CD4-positive, CD25-positive, alpha-beta regulatory T cell (primary cell): ENCODE measurements around the gene MYLK2. TPM values are rescaled to one million over a fixed set of nuclear protein-coding genes. Genes with fewer than 3 reads are reported as not detected.

Experiments
- ATAC-seq, 2 donors: fragments of 150-1000 bp; cut with Tn5 transposase; one replicate each; pipeline ENCODE4 v1.10.0; 2021; ENCODE audit warnings: low read depth in 2 of 2, moderate number of reproducible peaks in 2 of 2, moderate library complexity in 1 of 2
- DNase-seq, 3 donors: peaks; one replicate each; pipeline versions ENCODE4 v3.0.0 to v3.0.0-alpha.2; 2012 to 2022; ENCODE audit warnings: mixed read lengths in 1 of 3
- H3K27ac ChIP-seq: one replicate; pipeline ENCODE4 v1.7.0; 2013; ENCODE audit warnings: mild to moderate bottlenecking, low read length; ENCODE audit not compliant: insufficient read depth, poor library complexity, severe bottlenecking
- H3K27me3 ChIP-seq: one replicate; pipeline ENCODE4 v1.7.0; 2013; ENCODE audit warnings: low read length; ENCODE audit not compliant: control insufficient read depth, insufficient read depth
- H3K36me3 ChIP-seq: one replicate; pipeline ENCODE4 v1.7.0; 2013; ENCODE audit warnings: mild to moderate bottlenecking, low read length, moderate library complexity; ENCODE audit not compliant: control insufficient read depth, insufficient read depth
- H3K4me1 ChIP-seq: 2 replicates; pipeline ENCODE4 v1.7.0; 2013; ENCODE audit warnings: mild to moderate bottlenecking, low read length; ENCODE audit not compliant: insufficient read depth, control insufficient read depth, poor library complexity, severe bottlenecking
- H3K4me3 ChIP-seq: one replicate; pipeline ENCODE4 v1.7.0; 2013; ENCODE audit warnings: low read depth, mild to moderate bottlenecking, low read length, moderate library complexity
- H3K9me3 ChIP-seq, 2 experiments: 1 replicate in 1 of 2; 2 replicates in 1 of 2; pipeline ENCODE4 v1.7.0; 2013; ENCODE audit warnings: low read length in 2 of 2, mild to moderate bottlenecking in 1 of 2, moderate library complexity in 1 of 2; ENCODE audit not compliant: control insufficient read depth in 2 of 2
- H3K27ac Mint-ChIP-seq, 3 donors: one replicate each; pipeline ENCODE4 v1.8.0; 2020 to 2022; ENCODE audit warnings: mild to moderate bottlenecking in 3 of 3, mixed read lengths in 3 of 3, moderate library complexity in 2 of 3
- H3K27me3 Mint-ChIP-seq: one replicate; pipeline ENCODE4 v1.8.0; 2022; ENCODE audit warnings: mild to moderate bottlenecking, mixed read lengths
- H3K36me3 Mint-ChIP-seq: one replicate; pipeline ENCODE4 v1.8.0; 2020; ENCODE audit warnings: mixed read lengths
- H3K4me1 Mint-ChIP-seq, 4 donors: one replicate each; pipeline ENCODE4 v1.8.0; 2020 to 2022; ENCODE audit warnings: mixed read lengths in 4 of 4, mild to moderate bottlenecking in 1 of 4
- H3K4me3 Mint-ChIP-seq, 4 donors: one replicate each; pipeline ENCODE4 v1.8.0; 2020 to 2022; ENCODE audit warnings: mild to moderate bottlenecking in 4 of 4, mixed read lengths in 4 of 4, moderate library complexity in 3 of 4
- H3K9me3 Mint-ChIP-seq, 7 donors: one replicate each; pipeline ENCODE4 v1.8.0; 2020 to 2022; ENCODE audit warnings: mixed read lengths in 7 of 7, mild to moderate bottlenecking in 3 of 7, moderate library complexity in 2 of 7
- polyA plus RNA-seq, 4 donors: library from polyadenylated mRNA; unstranded; fragments of 300-500 nt; fragmentation: Illumina TruSeq; gene quantifications; one replicate each; pipeline ENCODE4 v1.2.3, GENCODE V29; 2021
- total RNA-seq: library from RNA; stranded (reverse); gene quantifications from one replicate; pipeline ENCODE4 v1.2.3, GENCODE V29; 2022

The MYLK2 gene
- total and polyA plus RNA-seq, 5 donors from 2014 or later: not detected

- Mint-ChIP-seq H3K27ac (no peak overlapping the region), H3K27me3 (peaks cover 63% of the 10 kb centered on the region), H3K4me3 (peak overlapping the region in 2 of 4 donors; percentile 28 to 89), H3K9me3 (peaks cover 0 to 8% (median 0%) of the 10 kb centered on the region in 7 donors), H3K36me3 (no peaks in the 10 kb centered on the region), H3K4me1 (peaks cover 5 to 19% (median 10%) of the 10 kb centered on the region in 4 donors)
- DNase-seq (no peak), ATAC-seq (no peak)
- Histone ChIP-seq H3K36me3 (no peaks in the 10 kb centered on the region), H3K4me3 (no peak overlapping the region), H3K9me3 (no peaks in the 10 kb centered on the region), H3K4me1 (peaks cover 10% of the 10 kb centered on the region), H3K27me3 (peaks cover 15% of the 10 kb centered on the region), H3K27ac (no peak overlapping the region)
Observed at GRCh38 chr20:31877684-31878083, 58.5 kb downstream of the MYLK2 start.

- no peaks in the 10 kb centered on the region for H3K9me3 ChIP-seq
- H3K4me1 ChIP-seq: peaks cover 10% of the 10 kb centered on the region
- H3K36me3 ChIP-seq: no peaks in the 10 kb centered on the region
- H3K27me3 ChIP-seq: peaks cover 11% of the 10 kb centered on the region
- Mint-ChIP-seq H3K36me3 (no peaks in the 10 kb centered on the region), H3K4me3 (peak overlapping the region; percentile 89 to 98 (median 92)), H3K9me3 (peaks cover 0 to 8% (median 0%) of the 10 kb centered on the region in 7 donors), H3K27ac (peak overlapping the region in 2 of 3 donors; percentile 42 to 82), H3K27me3 (peaks cover 59% of the 10 kb centered on the region), H3K4me1 (peaks cover 5 to 19% (median 10%) of the 10 kb centered on the region in 4 donors)
- DNase-seq (peak; percentile 62 to 85 (median 67)), ATAC-seq (peak; percentile 67 to 77)
- no peak overlapping the region for H3K27ac ChIP-seq
- H3K4me3 ChIP-seq: peak overlapping the region; percentile 80
Observed at GRCh38 chr20:31879143-31879987, 60.2 kb downstream of the MYLK2 start.

GRCh38 chr20:31881945-31882344 lies 62.8 kb downstream of the MYLK2 start:
- Histone ChIP-seq H3K4me1 (peaks cover 10% of the 10 kb centered on the region), H3K27me3 (peaks cover 18% of the 10 kb centered on the region), H3K27ac (no peak overlapping the region), H3K4me3 (no peak overlapping the region), H3K36me3 (no peaks in the 10 kb centered on the region), H3K9me3 (no peaks in the 10 kb centered on the region)
- Mint-ChIP-seq H3K27me3 (peaks cover 57% of the 10 kb centered on the region), H3K36me3 (no peaks in the 10 kb centered on the region), H3K9me3 (peaks cover 0 to 10% (median 0%) of the 10 kb centered on the region in 7 donors), H3K4me3 (peak overlapping the region in 2 of 4 donors; percentile 4 to 89), H3K27ac (no peak overlapping the region), H3K4me1 (peaks cover 5 to 19% (median 10%) of the 10 kb centered on the region in 4 donors)
- DNase-seq: no peak
- ATAC-seq: no peak

- Mint-ChIP-seq H3K36me3 (no peaks in the 10 kb centered on the region), H3K9me3 (peaks cover 0 to 8% (median 0%) of the 10 kb centered on the region in 7 donors), H3K27ac (no peak overlapping the region), H3K4me1 (peaks cover 5 to 19% (median 10%) of the 10 kb centered on the region in 4 donors), H3K27me3 (peaks cover 51% of the 10 kb centered on the region), H3K4me3 (no peak overlapping the region)
- Histone ChIP-seq H3K36me3 (no peaks in the 10 kb centered on the region), H3K4me3 (no peak overlapping the region), H3K4me1 (peaks cover 10% of the 10 kb centered on the region), H3K27ac (no peak overlapping the region), H3K9me3 (no peaks in the 10 kb centered on the region), H3K27me3 (peaks cover 11% of the 10 kb centered on the region)
- ATAC-seq (no peak), DNase-seq (no peak)
Observed at GRCh38 chr20:31883829-31884228, 64.7 kb downstream of the MYLK2 start.

Other genes starting within 250 kb of the MYLK2 start
- gene ID1, start 214.1 kb upstream of the MYLK2 start, total RNA-seq: 9.4 TPM
- 1 to 10 TPM in 2 of 4 donors, under 1 TPM in 2; 0.71 to 2.6 (median 0.91) TPM for gene ID1, start 214.1 kb upstream of the MYLK2 start, polyA plus RNA-seq
- gene COX4I2, start 181.4 kb upstream of the MYLK2 start, total RNA-seq: not detected
- not detected for gene COX4I2, start 181.4 kb upstream of the MYLK2 start, polyA plus RNA-seq
- 38.1 TPM for gene BCL2L1, start 96.5 kb upstream of the MYLK2 start, total RNA-seq
- gene BCL2L1, start 96.5 kb upstream of the MYLK2 start, polyA plus RNA-seq: 10 to 100 TPM; 15.5 to 19.6 (median 17.3) TPM
- 5.4 TPM for gene TPX2, start 80.1 kb upstream of the MYLK2 start, total RNA-seq
- gene TPX2, start 80.1 kb upstream of the MYLK2 start, polyA plus RNA-seq: 1 to 10 TPM; 3.1 to 6.3 (median 3.8) TPM
- not detected for gene FOXS1, start 26.2 kb downstream of the MYLK2 start, total RNA-seq
- not detected for gene FOXS1, start 26.2 kb downstream of the MYLK2 start, polyA plus RNA-seq
- gene DUSP15, start 51.2 kb downstream of the MYLK2 start, total RNA-seq: not detected
- not detected for gene DUSP15, start 51.2 kb downstream of the MYLK2 start, polyA plus RNA-seq
- not detected for gene TTLL9, start 51.3 kb downstream of the MYLK2 start, total RNA-seq
- not detected for gene TTLL9, start 51.3 kb downstream of the MYLK2 start, polyA plus RNA-seq
- 10.3 TPM for gene PDRG1, start 132.7 kb downstream of the MYLK2 start, total RNA-seq
- 10 to 100 TPM; 12.0 to 27.6 (median 20.4) TPM for gene PDRG1, start 132.7 kb downstream of the MYLK2 start, polyA plus RNA-seq
- gene XKR7, start 148.8 kb downstream of the MYLK2 start, total RNA-seq: 0.07 TPM
- not detected for gene XKR7, start 148.8 kb downstream of the MYLK2 start, polyA plus RNA-seq
- gene CCM2L, start 191.1 kb downstream of the MYLK2 start, total RNA-seq: not detected
- gene CCM2L, start 191.1 kb downstream of the MYLK2 start, polyA plus RNA-seq: not detected
- gene HCK, start 232.9 kb downstream of the MYLK2 start, total RNA-seq: not detected
- gene HCK, start 232.9 kb downstream of the MYLK2 start, polyA plus RNA-seq: under 1 TPM in 3 of 4 donors, not detected in 1; 0.23 to 0.87 (median 0.25) TPM